GM12874 (cell line): ENCODE results near the gene RGS6.

ENCODE experiments used
- TF ChIP-seq, protein P1 (sequence below): IDR thresholded peaks from 2 replicates; pipeline ENCODE4 v1.5.1; 2011; ENCODE audit warnings: low read depth, mild to moderate bottlenecking, control low read depth, low read length, moderate library complexity; ENCODE audit not compliant: insufficient read depth

RGS6 gene

DNA sequence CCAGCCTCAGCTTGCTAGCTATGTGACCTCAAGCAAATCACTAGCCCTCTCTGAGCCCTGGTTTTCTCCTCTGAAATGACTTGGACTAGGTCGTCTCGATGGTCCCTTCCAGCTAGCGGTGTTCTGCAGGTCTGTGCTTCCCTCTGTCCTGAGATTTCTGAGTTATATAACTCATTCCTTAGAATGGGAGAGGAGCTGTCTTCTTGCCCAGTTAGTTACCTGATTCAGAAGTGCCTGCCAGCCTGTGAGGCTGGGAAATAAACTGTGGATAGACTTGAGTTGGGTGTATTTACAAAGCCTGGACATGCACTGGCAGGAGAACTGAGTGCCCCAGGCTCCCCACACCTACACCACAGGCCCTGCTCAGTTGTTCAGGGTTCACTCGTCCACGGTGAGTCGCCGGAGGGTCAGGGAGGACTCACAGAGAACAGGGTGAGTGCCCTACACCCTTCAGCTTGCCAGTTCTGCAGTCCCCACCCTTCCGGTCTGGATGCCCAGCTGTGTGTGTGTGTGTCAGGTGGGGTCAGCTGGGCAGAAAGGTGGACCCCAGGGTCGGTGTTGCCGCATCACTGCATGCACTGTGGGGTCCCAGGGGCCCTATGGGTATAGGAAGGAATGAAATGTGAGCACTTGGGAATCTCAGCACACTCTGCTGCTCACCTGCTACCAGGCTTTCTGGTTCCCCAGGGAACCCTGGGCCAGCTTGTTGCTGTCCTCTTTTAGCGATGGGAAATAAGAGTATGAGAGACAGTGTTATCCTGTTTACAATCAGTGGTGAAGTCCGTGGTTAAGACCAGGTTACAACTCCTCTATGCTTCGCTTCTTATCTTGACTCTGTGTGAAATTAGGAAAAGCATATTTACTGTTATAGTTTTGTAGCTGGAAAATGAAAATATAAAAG is 613.4 kb downstream of the RGS6 start:
- TF ChIP-seq, protein P1, sequence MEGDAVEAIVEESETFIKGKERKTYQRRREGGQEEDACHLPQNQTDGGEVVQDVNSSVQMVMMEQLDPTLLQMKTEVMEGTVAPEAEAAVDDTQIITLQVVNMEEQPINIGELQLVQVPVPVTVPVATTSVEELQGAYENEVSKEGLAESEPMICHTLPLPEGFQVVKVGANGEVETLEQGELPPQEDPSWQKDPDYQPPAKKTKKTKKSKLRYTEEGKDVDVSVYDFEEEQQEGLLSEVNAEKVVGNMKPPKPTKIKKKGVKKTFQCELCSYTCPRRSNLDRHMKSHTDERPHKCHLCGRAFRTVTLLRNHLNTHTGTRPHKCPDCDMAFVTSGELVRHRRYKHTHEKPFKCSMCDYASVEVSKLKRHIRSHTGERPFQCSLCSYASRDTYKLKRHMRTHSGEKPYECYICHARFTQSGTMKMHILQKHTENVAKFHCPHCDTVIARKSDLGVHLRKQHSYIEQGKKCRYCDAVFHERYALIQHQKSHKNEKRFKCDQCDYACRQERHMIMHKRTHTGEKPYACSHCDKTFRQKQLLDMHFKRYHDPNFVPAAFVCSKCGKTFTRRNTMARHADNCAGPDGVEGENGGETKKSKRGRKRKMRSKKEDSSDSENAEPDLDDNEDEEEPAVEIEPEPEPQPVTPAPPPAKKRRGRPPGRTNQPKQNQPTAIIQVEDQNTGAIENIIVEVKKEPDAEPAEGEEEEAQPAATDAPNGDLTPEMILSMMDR: no peak

GRCh38 chr14:72546344-72547016 is 614.3 kb downstream of the RGS6 start:
- TF ChIP-seq, protein P1: no peak

DNA sequence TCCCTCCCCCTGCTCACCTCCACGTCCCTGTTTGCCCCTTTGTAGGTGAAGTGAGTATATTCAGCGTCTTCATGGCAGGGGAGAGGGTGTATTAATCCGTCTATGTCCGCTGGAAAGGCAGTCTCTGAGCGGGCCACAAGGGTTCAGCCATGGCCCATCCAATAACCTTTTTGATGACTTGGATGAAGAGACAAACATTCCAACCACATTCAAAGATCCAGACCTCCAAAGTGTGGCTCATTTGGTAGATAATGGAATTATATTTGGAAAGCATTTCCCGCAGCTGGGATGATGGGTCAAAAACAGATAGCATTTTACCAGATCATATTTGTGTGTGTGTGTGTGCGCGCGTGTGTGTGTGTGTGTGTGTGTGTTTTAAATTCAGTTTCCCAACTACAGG is 615.8 kb downstream of the RGS6 start:
- TF ChIP-seq, protein P1: no peak

- TF ChIP-seq, protein P1: no peak
These were observed 616.8 kb downstream of the RGS6 start for GRCh38 chr14:72549026-72549425.

- TF ChIP-seq, protein P1: no peak
These were observed 617.6 kb downstream of the RGS6 start for GRCh38 chr14:72549854-72550253.

- TF ChIP-seq, protein P1: no peak
These were observed 618.3 kb downstream of the RGS6 start for GRCh38 chr14:72550513-72550912.

DNA sequence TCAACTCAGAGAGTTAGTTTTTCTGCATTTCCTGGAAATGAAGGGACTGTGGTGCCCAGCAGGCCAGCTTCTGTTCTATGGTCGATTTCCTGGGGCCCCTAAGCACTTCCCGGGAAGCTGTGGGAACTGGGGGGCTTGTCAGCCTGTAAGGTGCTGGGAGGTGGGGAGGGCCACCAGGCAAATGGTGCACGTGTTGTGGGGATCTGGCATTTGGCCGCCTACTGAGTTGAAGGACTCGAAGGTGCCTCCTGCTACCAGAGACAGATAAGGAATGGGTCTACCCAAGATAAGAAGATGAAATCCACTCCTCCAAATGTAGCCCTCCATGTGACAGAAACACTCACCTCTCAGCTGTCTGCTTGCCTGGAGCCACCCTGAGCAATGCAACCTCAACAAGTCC is 620.0 kb downstream of the RGS6 start:
- TF ChIP-seq, protein P1: no peak
